Osteoblast (primary cell): Measurements from ENCODE around the gene ZNF76. TPM values are rescaled to one million over a fixed set of nuclear protein-coding genes. Genes with fewer than 3 reads are reported as not detected.

Experiments
- DNase-seq: peaks from one replicate; pipeline ENCODE4 v3.0.0; 2011; ENCODE audit warnings: low spot score, mixed read lengths; ENCODE audit not compliant: insufficient read length; ENCODE audit errors: missing footprints
- H2AFZ ChIP-seq: 2 replicates; pipeline ENCODE4 v1.6.0; 2011; ENCODE audit warnings: mild to moderate bottlenecking, low read length
- H3K27ac ChIP-seq: 2 replicates; pipeline ENCODE4 v1.5.1; 2011; ENCODE audit warnings: mild to moderate bottlenecking, low read depth, low read length, moderate library complexity
- H3K27me3 ChIP-seq: 2 replicates; pipeline ENCODE4 v1.6.0; 2012; ENCODE audit warnings: mild to moderate bottlenecking, control low read depth, inconsistent platforms, low read length, moderate library complexity; ENCODE audit not compliant: insufficient read depth
- H3K36me3 ChIP-seq: 2 replicates; pipeline ENCODE4 v1.5.1; 2011; ENCODE audit warnings: mild to moderate bottlenecking, low read length, control low read depth, moderate library complexity; ENCODE audit not compliant: insufficient read depth
- H3K4me1 ChIP-seq: 2 replicates; pipeline ENCODE4 v1.5.1; 2011; ENCODE audit warnings: mild to moderate bottlenecking, low read length, control low read depth, moderate library complexity; ENCODE audit not compliant: insufficient read depth
- H3K4me2 ChIP-seq: 2 replicates; pipeline ENCODE4 v1.6.0; 2011; ENCODE audit warnings: mild to moderate bottlenecking, low read length; ENCODE audit not compliant: insufficient read depth
- H3K4me3 ChIP-seq: fragments of 200-600 bp; sonication (generic); 3 replicates; pipeline ENCODE4 v1.5.1; 2012; ENCODE audit warnings: mild to moderate bottlenecking, low read length, inconsistent platforms; ENCODE audit not compliant: insufficient read depth
- H3K79me2 ChIP-seq: 2 replicates; pipeline ENCODE4 v1.6.0; 2012; ENCODE audit warnings: mild to moderate bottlenecking, low read length, control low read depth, inconsistent platforms; ENCODE audit not compliant: insufficient read depth
- H3K9me3 ChIP-seq: 2 replicates; pipeline ENCODE4 v1.5.1; 2011; ENCODE audit warnings: low read depth, low read length, control low read depth
- H4K20me1 ChIP-seq: 2 replicates; pipeline ENCODE4 v1.6.0; 2012; ENCODE audit warnings: mild to moderate bottlenecking, low read length, control low read depth; ENCODE audit not compliant: insufficient read depth
- total RNA-seq: library from RNA; depleted of rRNA; stranded (reverse); fragments of >200 nt; gene quantifications from 2 replicates; pipeline ENCODE4 v1.2.3, GENCODE V29; 2012
- TF ChIP-seq, protein P1 (sequence below): IDR thresholded peaks from 2 replicates; pipeline ENCODE4 v1.5.1; 2011; ENCODE audit warnings: mild to moderate bottlenecking, low read depth, low read length, moderate library complexity; ENCODE audit errors: extremely low read depth

ZNF76 gene
- total RNA-seq, 1 donor: 19.9 TPM

DNA sequence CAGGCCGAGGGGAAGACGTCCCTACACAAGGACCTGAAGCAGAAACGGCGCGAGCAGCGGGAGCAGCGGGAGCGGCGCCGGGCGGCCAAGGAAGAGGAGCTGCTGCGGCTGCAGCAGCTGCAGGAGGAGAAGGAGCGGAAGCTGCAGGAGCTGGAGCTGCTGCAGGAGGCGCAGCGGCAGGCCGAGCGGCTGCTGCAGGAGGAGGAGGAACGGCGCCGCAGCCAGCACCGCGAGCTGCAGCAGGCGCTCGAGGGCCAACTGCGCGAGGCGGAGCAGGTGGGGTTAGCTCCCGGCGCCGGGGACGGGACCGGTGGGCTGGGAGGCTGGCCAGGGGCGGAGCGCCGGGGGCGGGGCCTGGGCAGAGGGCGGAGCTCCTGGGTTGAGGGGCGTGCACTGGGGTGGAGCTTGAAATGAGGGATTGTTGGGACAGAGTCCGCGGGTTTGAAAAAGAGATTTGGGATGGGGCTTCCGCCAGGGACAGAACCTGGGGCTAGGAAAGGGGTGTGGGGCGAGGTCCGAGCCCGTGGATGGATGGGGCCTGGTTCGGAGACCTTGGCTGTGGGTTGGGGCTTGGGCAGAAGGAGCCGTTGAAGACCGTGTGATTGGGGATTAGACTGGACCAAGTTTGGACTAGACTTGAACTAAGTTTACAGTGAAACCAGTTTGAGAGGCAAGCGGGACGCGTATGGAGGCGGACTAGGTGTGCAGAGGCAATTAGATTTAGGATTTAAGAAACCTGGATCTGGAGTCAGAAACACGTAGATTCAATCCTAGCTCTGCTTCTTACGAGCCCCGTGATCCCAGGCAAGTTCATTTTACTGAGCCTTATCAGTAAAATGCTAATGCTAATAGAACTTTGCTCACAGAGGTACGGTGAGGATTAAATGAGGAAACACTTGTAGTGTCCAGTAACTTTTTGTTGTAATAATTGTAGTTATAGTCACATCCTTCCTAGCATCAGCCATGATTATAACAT is 58.9 kb downstream of the ZNF76 start:
- DNase-seq: peak; percentile 98
- Histone ChIP-seq H3K27ac (no peak overlapping the region), H3K4me3 (peak overlapping the region; percentile 69), H3K4me1 (peaks cover 9% of the 10 kb centered on the region), H2AFZ (peak overlapping the region; percentile 87), H4K20me1 (no peaks in the 10 kb centered on the region), H3K79me2 (no peaks in the 10 kb centered on the region), H3K4me2 (peak overlapping the region; percentile 91), H3K9me3 (no peaks in the 10 kb centered on the region), H3K36me3 (no peaks in the 10 kb centered on the region), H3K27me3 (no peaks in the 10 kb centered on the region)
- TF ChIP-seq, protein P1, sequence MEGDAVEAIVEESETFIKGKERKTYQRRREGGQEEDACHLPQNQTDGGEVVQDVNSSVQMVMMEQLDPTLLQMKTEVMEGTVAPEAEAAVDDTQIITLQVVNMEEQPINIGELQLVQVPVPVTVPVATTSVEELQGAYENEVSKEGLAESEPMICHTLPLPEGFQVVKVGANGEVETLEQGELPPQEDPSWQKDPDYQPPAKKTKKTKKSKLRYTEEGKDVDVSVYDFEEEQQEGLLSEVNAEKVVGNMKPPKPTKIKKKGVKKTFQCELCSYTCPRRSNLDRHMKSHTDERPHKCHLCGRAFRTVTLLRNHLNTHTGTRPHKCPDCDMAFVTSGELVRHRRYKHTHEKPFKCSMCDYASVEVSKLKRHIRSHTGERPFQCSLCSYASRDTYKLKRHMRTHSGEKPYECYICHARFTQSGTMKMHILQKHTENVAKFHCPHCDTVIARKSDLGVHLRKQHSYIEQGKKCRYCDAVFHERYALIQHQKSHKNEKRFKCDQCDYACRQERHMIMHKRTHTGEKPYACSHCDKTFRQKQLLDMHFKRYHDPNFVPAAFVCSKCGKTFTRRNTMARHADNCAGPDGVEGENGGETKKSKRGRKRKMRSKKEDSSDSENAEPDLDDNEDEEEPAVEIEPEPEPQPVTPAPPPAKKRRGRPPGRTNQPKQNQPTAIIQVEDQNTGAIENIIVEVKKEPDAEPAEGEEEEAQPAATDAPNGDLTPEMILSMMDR: no peak

DNA sequence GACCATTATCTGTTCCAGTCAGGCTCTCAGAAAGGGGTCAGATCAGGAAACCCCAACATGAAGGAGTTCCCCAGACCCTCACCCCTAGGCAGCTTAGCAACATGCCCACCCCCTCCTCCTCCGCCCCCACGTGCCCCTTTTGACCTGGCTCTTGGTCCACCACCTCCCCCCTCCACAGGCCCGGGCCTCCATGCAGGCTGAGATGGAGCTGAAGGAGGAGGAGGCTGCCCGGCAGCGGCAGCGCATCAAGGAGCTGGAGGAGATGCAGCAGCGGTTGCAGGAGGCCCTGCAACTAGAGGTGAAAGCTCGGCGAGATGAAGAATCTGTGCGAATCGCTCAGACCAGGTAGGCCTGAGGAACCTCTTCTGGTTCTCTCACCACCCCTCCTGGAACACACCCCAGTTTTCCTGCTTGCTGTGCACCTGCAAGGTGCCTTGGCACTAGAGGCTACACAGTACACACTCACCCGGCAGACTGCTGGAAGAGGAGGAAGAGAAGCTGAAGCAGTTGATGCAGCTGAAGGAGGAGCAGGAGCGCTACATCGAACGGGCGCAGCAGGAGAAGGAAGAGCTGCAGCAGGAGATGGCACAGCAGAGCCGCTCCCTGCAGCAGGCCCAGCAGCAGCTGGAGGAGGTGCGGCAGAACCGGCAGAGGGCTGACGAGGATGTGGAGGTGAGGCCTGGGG is 60.0 kb downstream of the ZNF76 start:
- Histone ChIP-seq H3K79me2 (no peaks in the 10 kb centered on the region), H3K4me2 (no peak overlapping the region), H3K4me1 (peaks cover 9% of the 10 kb centered on the region), H3K36me3 (no peaks in the 10 kb centered on the region), H3K27ac (no peak overlapping the region), H3K27me3 (no peaks in the 10 kb centered on the region), H2AFZ (no peak overlapping the region), H3K9me3 (no peaks in the 10 kb centered on the region), H4K20me1 (no peaks in the 10 kb centered on the region), H3K4me3 (no peak overlapping the region)
- DNase-seq: peak; percentile 27
- TF ChIP-seq, protein P1: no peak

DNA sequence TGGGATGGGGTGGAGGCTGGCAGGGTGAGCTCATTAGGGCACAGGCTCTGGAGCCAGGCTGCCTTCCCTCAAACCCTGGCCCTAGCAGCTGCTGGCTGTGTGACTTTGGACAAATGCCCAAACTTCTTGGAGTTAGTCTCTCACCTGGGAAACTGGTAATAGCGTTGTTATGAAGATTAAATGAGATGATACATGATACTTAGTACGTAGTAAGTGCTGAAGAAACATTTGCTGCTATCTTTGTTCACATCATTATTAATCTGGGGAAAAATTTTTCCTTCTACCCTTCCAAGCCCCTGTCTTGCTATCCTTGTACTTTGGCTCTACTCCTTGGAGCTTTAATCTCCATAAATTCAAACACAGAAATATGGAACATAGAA is 60.5 kb downstream of the ZNF76 start:
- no peak overlapping the region for H3K4me2 ChIP-seq
- H3K4me3 ChIP-seq: no peak overlapping the region
- H3K9me3 ChIP-seq: no peaks in the 10 kb centered on the region
- H3K4me1 ChIP-seq: peaks cover 9% of the 10 kb centered on the region
- no peak for DNase-seq
- H3K79me2 ChIP-seq: no peaks in the 10 kb centered on the region
- no peak overlapping the region for H2AFZ ChIP-seq
- no peaks in the 10 kb centered on the region for H3K27me3 ChIP-seq
- H4K20me1 ChIP-seq: no peaks in the 10 kb centered on the region
- H3K36me3 ChIP-seq: no peaks in the 10 kb centered on the region
- H3K27ac ChIP-seq: no peak overlapping the region
- TF ChIP-seq, protein P1: no peak

DNA sequence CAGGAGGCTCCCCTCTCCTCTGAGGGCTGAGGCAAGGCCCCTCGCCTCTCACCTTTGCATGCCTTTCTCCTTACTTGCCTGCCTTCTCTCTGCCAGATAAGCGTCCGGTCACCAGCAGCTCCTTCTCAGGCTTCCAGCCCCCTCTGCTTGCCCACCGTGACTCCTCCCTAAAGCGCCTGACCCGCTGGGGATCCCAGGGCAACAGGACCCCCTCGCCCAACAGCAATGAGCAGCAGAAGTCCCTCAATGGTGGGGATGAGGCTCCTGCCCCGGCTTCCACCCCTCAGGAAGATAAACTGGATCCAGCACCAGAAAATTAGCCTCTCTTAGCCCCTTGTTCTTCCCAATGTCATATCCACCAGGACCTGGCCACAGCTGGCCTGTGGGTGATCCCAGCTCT is 61.6 kb downstream of the ZNF76 start:
- no peaks in the 10 kb centered on the region for H4K20me1 ChIP-seq
- no peaks in the 10 kb centered on the region for H3K36me3 ChIP-seq
- peaks cover 9% of the 10 kb centered on the region for H3K4me1 ChIP-seq
- H3K27me3 ChIP-seq: no peaks in the 10 kb centered on the region
- H3K4me2 ChIP-seq: no peak overlapping the region
- TF ChIP-seq, protein P1: no peak
- no peak overlapping the region for H2AFZ ChIP-seq
- H3K27ac ChIP-seq: no peak overlapping the region
- H3K4me3 ChIP-seq: no peak overlapping the region
- H3K9me3 ChIP-seq: no peaks in the 10 kb centered on the region
- no peak for DNase-seq
- H3K79me2 ChIP-seq: no peaks in the 10 kb centered on the region
